Central memory CD4-positive, alpha-beta T cell (primary cell): ENCODE results near the gene ERAP2.
"Not testable (repeated sequence)": the region's sequence is repeated elsewhere in the genome, so short reads cannot be mapped to it uniquely, and the experiment has no call there.

Source experiments
- DNase-seq: peaks from one replicate; pipeline ENCODE4 v3.0.0; 2022
- total RNA-seq, 3 experiments: gene quantifications; one replicate each; lab custom pipeline; 2026; lab: John Stamatoyannopoulos, UW

Gene ERAP2
- total RNA-seq = 29.8 to 130 (median 77.8) reads per million in 3 experiments

GRCh38 chr5:96876292-96876850 lies at the start of gene ERAP2:
Gene ERAP2 (plus strand): TSS chr5:96876500. CDS start chr5:96879686, 3,186 bp downstream.
- DNase-seq = peak; percentile 65

DNA sequence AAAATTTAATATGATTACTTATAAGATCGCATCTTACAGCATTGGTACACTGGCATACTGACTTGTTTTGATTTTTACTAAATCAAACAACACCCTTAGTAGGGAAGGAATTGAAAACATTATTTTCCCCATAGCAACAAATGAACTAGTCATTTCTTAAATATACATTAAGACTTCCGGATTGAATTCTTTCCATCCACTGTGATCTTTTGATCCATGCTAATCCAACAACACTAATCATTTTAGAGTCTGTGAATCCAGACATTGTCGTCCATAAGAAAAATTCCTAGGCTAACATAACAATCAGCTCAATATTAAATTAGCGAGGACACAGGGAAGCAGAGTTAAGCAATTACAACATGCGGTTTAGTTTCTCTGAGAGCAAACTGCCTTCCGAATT lies 47.0 kb upstream of the ERAP2 start:
- DNase-seq = no peak

DNA sequence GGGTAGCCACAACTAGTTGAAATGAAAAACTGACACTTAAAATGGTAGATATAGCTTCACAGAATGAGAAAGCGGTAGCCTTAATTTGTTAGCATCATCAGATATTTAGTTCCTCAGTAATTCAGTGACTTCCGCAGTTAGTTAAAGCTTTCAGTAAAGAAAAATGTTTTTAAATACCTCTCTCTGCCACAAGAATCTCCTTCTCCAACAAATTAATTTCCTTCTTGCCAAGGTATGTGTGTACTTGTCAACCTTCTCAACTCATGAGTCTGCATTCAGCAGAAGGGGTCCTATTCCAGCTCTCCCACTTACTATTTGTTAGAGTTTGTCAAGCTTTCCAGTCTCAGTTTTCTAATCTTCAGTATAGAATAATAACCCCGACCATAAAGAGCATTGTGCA lies 42.3 kb upstream of the ERAP2 start:
- DNase-seq = no peak

DNA sequence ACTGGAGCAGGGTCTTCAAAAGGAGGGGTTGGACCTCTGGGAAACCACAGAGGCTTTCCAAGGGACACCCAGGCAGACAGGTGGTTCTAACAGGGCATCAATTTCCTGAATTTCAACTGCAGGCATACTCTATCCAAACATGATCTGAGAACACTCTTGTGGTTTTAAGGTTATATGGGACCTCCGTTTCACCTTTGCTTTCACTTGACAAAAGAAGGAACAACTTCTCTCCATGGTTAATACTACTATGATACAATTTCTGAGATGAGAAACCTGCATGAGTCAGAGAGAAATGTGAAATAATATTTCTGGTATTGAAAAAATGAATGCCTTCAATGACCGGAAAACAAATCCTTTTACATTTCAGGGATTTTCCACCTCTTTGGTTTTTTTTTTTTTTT lies 40.5 kb upstream of the ERAP2 start:
- no peak for DNase-seq

- DNase-seq = no peak
These were observed 39.5 kb upstream of the ERAP2 start for GRCh38 chr5:96836817-96837216.

DNA sequence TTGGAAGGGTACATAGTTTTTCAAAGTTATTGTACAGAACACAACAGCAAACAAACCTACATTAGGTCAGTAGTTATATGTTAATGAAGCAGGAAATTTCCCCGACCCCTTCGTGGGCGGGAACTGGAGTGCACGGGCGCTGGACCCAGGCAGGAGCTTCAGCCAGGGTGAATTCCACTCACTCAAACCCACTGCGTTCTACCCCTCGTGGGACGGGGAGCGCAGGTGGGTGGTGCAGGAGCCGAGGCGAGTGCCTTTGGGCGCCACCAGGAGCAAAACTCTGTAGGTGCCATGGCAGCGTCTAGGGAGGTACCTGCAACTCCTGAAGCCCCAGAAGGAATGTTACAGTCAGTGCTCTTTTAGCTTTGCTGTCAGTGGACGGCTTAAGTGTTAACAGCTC lies 39.0 kb upstream of the ERAP2 start:
- DNase-seq = no peak

GRCh38 chr5:96838201-96839070 lies 37.9 kb upstream of the ERAP2 start:
- no peak for DNase-seq

- no peak for DNase-seq
These were observed 37.2 kb upstream of the ERAP2 start for GRCh38 chr5:96839071-96839592.

DNA sequence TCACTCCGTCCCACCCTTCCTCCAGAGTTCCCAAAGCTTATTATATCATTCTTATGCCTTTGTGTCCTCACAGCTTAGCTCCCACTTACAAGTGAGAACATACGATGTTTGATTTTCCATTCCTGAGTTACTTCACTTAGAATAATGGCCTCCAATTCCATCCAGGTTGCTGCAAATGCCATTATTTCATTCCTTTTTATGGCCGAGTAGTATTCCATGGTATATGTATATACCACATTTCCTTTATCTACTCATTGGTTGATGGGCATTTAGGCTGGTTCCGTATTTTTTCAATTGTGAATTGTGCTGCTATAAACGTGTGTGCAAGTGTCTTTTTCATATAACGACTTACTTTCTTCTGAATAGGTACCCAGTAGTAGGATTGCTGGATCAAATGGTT lies 34.4 kb upstream of the ERAP2 start:
- DNase-seq = not testable (repeated sequence)

- no peak for DNase-seq
These were observed 33.2 kb upstream of the ERAP2 start for GRCh38 chr5:96843140-96843539.

- DNase-seq = no peak
These were observed 31.8 kb upstream of the ERAP2 start for GRCh38 chr5:96844481-96844990.

DNA sequence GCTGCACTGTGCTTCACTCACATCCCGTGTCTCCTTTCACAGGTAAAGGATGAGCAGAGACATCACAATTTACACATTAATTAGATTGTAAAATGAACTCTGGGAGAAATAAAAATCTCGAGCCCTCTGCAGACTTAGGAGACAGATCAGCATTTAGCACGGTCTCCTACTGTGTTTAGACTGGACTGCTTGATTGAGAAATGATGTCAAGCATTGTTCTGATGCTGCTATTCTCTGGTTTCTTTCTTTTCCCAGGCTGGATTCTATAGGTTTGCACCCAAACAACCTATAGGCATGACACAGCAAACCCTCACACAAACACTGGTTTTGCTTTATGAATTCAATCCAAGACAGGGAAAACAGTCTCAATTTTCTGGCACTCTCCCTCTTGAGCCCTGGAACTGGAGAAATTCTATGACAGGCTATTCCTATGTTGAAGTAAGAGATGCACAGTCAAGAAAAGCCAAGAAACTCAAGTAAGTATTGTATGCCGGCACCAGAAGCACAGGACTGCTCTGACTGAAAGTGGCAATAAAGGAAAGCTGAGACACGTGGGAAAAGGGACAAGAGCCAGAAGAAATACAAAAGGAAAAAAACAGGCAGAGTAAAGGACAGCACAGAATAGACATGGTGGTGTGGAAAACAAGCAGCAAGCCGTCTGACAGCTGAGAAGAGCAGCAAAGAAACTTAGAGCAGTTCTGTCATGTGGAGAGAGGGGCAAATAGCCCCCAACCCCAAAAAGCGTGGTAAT lies 24.8 kb upstream of the ERAP2 start:
- DNase-seq = no peak

- DNase-seq = no peak
These were observed 23.5 kb upstream of the ERAP2 start for GRCh38 chr5:96852759-96853158.

- no peak for DNase-seq
These were observed 22.2 kb upstream of the ERAP2 start for GRCh38 chr5:96854067-96854466.

GRCh38 chr5:96855031-96855872 lies 21.0 kb upstream of the ERAP2 start:
- no peak for DNase-seq

DNA sequence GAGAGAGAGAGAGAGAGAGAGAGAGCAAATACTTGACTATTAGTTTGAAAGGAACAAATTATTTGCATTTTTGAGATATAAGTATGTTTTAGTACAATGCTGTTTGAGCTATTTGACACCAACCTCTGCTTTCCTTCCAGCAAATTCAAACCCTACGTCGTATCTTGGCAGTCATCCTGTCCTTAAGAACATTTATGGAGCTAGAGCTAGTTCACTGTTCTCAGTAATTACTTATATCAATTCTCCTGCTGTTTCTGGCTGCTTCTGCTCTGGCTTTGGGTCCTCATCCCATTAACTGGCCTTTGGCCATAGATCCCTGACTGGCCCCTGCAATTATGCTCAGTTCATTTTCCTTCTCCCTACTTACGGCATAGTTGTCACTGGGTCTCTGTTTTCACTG lies 19.9 kb upstream of the ERAP2 start:
- no peak for DNase-seq

GRCh38 chr5:96857454-96857853 lies 18.8 kb upstream of the ERAP2 start:
- no peak for DNase-seq

DNA sequence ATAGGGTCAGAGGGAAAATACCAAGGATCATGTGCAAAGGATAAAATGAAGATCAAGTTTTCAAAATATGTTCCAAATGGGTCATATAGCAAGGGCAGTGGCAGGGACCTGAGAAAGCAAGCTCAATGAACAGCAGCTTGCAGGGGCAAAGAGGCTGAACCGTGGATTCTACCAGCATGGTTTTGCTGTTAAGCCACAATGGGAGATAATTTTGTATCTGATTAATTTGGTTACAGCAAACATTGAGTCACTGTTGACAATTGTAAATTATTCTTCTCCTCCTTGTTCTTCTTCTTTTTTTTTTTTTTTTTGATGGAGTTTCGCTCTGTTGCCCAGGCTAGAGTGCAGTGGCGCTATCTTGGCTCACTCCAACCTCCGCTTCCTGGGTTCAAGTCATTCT lies 18.4 kb upstream of the ERAP2 start:
- DNase-seq = no peak

DNA sequence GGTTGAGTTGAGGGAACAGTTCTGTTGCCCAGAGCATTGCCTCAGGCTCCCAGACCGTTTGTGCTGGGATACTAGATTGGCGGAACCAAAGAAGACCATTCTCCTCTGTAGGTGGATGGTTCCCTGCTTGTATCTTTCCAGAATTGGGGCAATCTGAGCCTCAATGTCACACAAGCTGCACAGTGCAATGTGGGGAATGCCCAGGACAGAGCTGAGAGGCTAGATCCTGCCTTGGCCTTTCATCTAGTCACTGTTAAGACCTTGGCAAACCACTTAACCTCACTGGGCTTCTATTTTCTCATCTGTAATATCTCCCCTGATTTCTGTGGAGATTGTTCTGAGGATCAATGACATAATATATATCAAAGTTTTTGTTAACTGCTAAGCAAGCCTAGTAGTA lies 16.9 kb upstream of the ERAP2 start:
- DNase-seq = no peak

DNA sequence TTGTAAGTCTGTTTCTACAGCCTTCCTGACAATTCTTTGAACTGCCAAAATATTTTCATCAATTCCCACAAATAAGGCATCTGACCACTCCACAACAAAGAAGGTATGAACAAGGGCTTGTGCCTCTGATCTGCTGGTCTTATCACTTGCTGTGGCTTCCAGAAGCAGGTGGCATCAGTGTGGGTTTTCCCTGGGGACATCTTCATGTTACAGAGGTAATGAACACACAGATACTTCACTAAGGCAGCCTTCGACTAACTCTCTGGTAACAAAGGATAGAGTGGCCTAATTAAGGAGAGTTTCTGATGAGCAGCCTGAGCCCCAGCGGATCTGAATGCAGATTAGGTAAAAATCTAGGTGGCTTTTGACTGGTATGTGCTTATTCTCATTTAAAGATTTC lies 15.2 kb upstream of the ERAP2 start:
- DNase-seq = no peak

- DNase-seq = no peak
These were observed 13.2 kb upstream of the ERAP2 start for GRCh38 chr5:96863114-96863513.

- DNase-seq = no peak
These were observed 12.2 kb upstream of the ERAP2 start for GRCh38 chr5:96863949-96864584.
